Activated naive CD4-positive, alpha-beta T cell treated with Interleukin-2 at 50 U/mL for 16 hours (primary cell): ENCODE measurements around the gene KCNA2.

Source experiments
- DNase-seq: peaks from one replicate; pipeline ENCODE4 v3.0.0-alpha.2; 2020

Gene KCNA2

GRCh38 chr1:110601332-110601731 is 4.8 kb downstream of the KCNA2 start:
- DNase-seq: no peak

GRCh38 chr1:110600716-110601115 is 5.4 kb downstream of the KCNA2 start:
- no peak for DNase-seq

GRCh38 chr1:110597966-110598365 is 8.2 kb downstream of the KCNA2 start:
- DNase-seq: no peak

- no peak for DNase-seq
Observed at GRCh38 chr1:110596312-110596711, 9.8 kb downstream of the KCNA2 start.

- DNase-seq: no peak
Observed at GRCh38 chr1:110595353-110595710, 10.8 kb downstream of the KCNA2 start.

GRCh38 chr1:110594456-110595352 is 11.5 kb downstream of the KCNA2 start:
- no peak for DNase-seq

GRCh38 chr1:110593902-110594301 is 12.3 kb downstream of the KCNA2 start:
- DNase-seq: no peak

GRCh38 chr1:110591956-110592355 is 14.2 kb downstream of the KCNA2 start:
- no peak for DNase-seq

GRCh38 chr1:110588991-110589390 is 17.2 kb downstream of the KCNA2 start:
- no peak for DNase-seq

GRCh38 chr1:110588486-110588885 is 17.7 kb downstream of the KCNA2 start:
- DNase-seq: no peak

- no peak for DNase-seq
Observed at GRCh38 chr1:110587906-110588305, 18.3 kb downstream of the KCNA2 start.

GRCh38 chr1:110585481-110585880 is 20.7 kb downstream of the KCNA2 start:
- no peak for DNase-seq

GRCh38 chr1:110584045-110584444 is 22.1 kb downstream of the KCNA2 start:
- DNase-seq: no peak

GRCh38 chr1:110583505-110583904 is 22.7 kb downstream of the KCNA2 start:
- no peak for DNase-seq

GRCh38 chr1:110582378-110582777 is 23.8 kb downstream of the KCNA2 start:
- no peak for DNase-seq

GRCh38 chr1:110581682-110582145 is 24.4 kb downstream of the KCNA2 start:
- DNase-seq: no peak

- no peak for DNase-seq
Observed at GRCh38 chr1:110580244-110580643, 25.9 kb downstream of the KCNA2 start.

- no peak for DNase-seq
Observed at GRCh38 chr1:110579460-110579859, 26.7 kb downstream of the KCNA2 start.

GRCh38 chr1:110576441-110576840 is 29.7 kb downstream of the KCNA2 start:
- no peak for DNase-seq

GRCh38 chr1:110573314-110573713 is 32.8 kb downstream of the KCNA2 start:
- DNase-seq: no peak

- DNase-seq: no peak
Observed at GRCh38 chr1:110572751-110573150, 33.4 kb downstream of the KCNA2 start.

- no peak for DNase-seq
Observed at GRCh38 chr1:110570901-110571300, 35.3 kb downstream of the KCNA2 start.

- no peak for DNase-seq
Observed at GRCh38 chr1:110570307-110570706, 35.9 kb downstream of the KCNA2 start.

- DNase-seq: no peak
Observed at GRCh38 chr1:110566836-110567235, 39.3 kb downstream of the KCNA2 start.

GRCh38 chr1:110565565-110565964 is 40.6 kb downstream of the KCNA2 start:
- no peak for DNase-seq
